ENCODE data around the gene TMX2. TPM values are rescaled to one million over a fixed set of nuclear protein-coding genes. Genes with fewer than 3 reads are reported as not detected.

TMX2 gene
- total and polyA plus RNA-seq, 2 donors (not counting 3 experiments of a cell fraction or from before 2014, with no cell fraction given): 52.7 to 67.7 TPM

DNA sequence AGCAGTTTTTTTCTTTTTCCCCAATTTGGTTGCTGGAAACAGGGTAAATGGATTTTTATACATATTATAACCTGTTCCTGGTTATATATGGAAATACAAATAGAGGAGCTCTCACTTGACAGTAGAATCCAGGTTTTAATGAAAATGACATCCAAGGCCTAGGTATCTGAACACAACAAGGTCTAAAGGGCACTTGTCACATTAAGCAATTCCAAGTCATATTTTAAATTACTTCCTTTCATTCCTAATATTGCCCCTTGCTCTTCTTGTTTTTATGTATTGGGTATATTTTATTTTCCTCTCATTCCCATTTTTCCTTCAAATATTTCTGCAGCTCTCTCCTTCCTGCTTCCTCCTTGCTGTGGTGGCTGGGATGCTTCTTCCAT lies 76.3 kb downstream of the TMX2 start:
- H3K79me2 ChIP-seq (ENCODE audit: control insufficient read depth, insufficient read depth, low read length): peaks cover 95% of the 10 kb centered on the region
- H3K27me3 ChIP-seq (ENCODE audit: control insufficient read depth in 2 of 2, insufficient read depth in 2 of 2, low read length in 2 of 2): no peaks in the 10 kb centered on the region
- no peak overlapping the region for H3K4me2 ChIP-seq (ENCODE audit: insufficient read depth, low read length)
- intact Hi-C loops (cut with micrococcal nuclease): no loop called here
- ChIA-PET POLR2A (interaction anchor here (1.8 kb wide), 1 partner anchor 28 kb away, joined by 5 read pairs; the partner anchor contains the start of gene CTNND1), CTCF (interaction anchor here (1.3 to 2.5 kb wide), 2 partner anchors 9 to 12 kb away, joined by 3 to 13 read pairs; no protein-coding TSS in a partner anchor)
- H3K36me3 ChIP-seq (ENCODE audit: control insufficient read depth in 2 of 2, extremely low read depth in 1 of 2, insufficient read depth in 2 of 2, low read length in 2 of 2): peaks cover 3 to 6% of the 10 kb centered on the region in 2 experiments
- no peak overlapping the region for H3K27ac ChIP-seq (ENCODE audit: insufficient read depth, low read depth, low read length)
- peaks cover 32% of the 10 kb centered on the region for H3K4me1 ChIP-seq (ENCODE audit: control insufficient read depth, extremely low read depth, insufficient read depth, low read length)
- no peak overlapping the region for H2AFZ ChIP-seq (ENCODE audit: low read depth, low read length)
- peaks cover 13% of the 10 kb centered on the region for H4K20me1 ChIP-seq (replicated peaks; ENCODE audit: control insufficient read depth, extremely low read depth, insufficient read depth, low read length)
- H3K9me3 ChIP-seq (replicated peaks; ENCODE audit: control insufficient read depth, insufficient read depth, low read length): no peaks in the 10 kb centered on the region
- TF ChIP-seq POLR2A (IDR thresholded peaks at IDR 0.05; ENCODE audit: low read depth, low read length) (no peak), POLR2AphosphoS5 (IDR thresholded peaks at IDR 0.05; ENCODE audit: insufficient read depth, low read depth, low read length) (no peak), GATA2 (IDR thresholded peaks at IDR 0.05; ENCODE audit: insufficient read depth, insufficient read length, low read depth, low read length) (no peak), FOS (IDR thresholded peaks at IDR 0.05; ENCODE audit: borderline replicate concordance, insufficient read depth, low read length) (no peak), EZH2 (IDR thresholded peaks at IDR 0.05; ENCODE audit: borderline replicate concordance, low read depth, low read length, severe bottlenecking) (no peak), MYC (IDR thresholded peaks at IDR 0.05; ENCODE audit: low read depth, low read length) (no peak), JUN (IDR thresholded peaks at IDR 0.05; ENCODE audit: borderline replicate concordance, insufficient read depth, insufficient read length, low read depth) (no peak)
- TF ChIP-seq, protein P1, sequence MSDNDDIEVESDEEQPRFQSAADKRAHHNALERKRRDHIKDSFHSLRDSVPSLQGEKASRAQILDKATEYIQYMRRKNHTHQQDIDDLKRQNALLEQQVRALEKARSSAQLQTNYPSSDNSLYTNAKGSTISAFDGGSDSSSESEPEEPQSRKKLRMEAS (IDR thresholded peaks at IDR 0.05; ENCODE audit: insufficient read depth, insufficient read length): no peak
- TF ChIP-seq, protein P2, sequence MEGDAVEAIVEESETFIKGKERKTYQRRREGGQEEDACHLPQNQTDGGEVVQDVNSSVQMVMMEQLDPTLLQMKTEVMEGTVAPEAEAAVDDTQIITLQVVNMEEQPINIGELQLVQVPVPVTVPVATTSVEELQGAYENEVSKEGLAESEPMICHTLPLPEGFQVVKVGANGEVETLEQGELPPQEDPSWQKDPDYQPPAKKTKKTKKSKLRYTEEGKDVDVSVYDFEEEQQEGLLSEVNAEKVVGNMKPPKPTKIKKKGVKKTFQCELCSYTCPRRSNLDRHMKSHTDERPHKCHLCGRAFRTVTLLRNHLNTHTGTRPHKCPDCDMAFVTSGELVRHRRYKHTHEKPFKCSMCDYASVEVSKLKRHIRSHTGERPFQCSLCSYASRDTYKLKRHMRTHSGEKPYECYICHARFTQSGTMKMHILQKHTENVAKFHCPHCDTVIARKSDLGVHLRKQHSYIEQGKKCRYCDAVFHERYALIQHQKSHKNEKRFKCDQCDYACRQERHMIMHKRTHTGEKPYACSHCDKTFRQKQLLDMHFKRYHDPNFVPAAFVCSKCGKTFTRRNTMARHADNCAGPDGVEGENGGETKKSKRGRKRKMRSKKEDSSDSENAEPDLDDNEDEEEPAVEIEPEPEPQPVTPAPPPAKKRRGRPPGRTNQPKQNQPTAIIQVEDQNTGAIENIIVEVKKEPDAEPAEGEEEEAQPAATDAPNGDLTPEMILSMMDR (IDR thresholded peaks at IDR 0.05; ENCODE audit: extremely low read depth in 1 of 2, insufficient read depth in 1 of 2, low read depth in 1 of 2, low read length in 2 of 2): no peak
- FAIRE-seq: no peak
- no peak overlapping the region for H3K9ac ChIP-seq (replicated peaks; ENCODE audit: extremely low read depth, insufficient read depth, low read length)
- no TSS peak for BruUV-seq (replicated peaks)
- no peak for DNase-seq (ENCODE audit: low read depth, low spot score)
- no peaks in the 10 kb centered on the region for H3K9me1 ChIP-seq (replicated peaks; ENCODE audit: control insufficient read depth, extremely low read depth, insufficient read depth, low read length)
- no peak overlapping the region for H3K4me3 ChIP-seq (replicated peaks in 1 of 3; ENCODE audit: insufficient read depth in 1 of 3, low read depth in 1 of 3, low read length in 3 of 3)
- dilution Hi-C loops (cut with MboI; ENCODE audit: extremely low pct_ligation_motif_present, low sequenced_read_pairs): no loop called here

Small RNA genes within 50 kb of the gene (small RNA-seq; reads per million reads assigned to genes)
- not detected for gene TMX2-CTNND1 (ENCODE audit: insufficient read depth, insufficient read length, low read depth, low replicate concordance)

Other genes starting within 250 kb of the TMX2 start
- gene SLC43A1, start 196.9 kb upstream of the TMX2 start, total RNA-seq: 11.3 and 13.7 TPM in 2 replicates
- gene SLC43A1, start 196.9 kb upstream of the TMX2 start, polyA plus RNA-seq: 19.5 and 22.7 TPM in 2 replicates
- 64.2 and 105 TPM in 2 replicates for gene TIMM10, start 181.8 kb upstream of the TMX2 start, total RNA-seq
- gene TIMM10, start 181.8 kb upstream of the TMX2 start, polyA plus RNA-seq: 109 and 128 TPM in 2 replicates
- not detected in 2 replicates for gene SMTNL1, start 175.0 kb upstream of the TMX2 start, total RNA-seq
- not detected in 2 replicates for gene SMTNL1, start 175.0 kb upstream of the TMX2 start, polyA plus RNA-seq
- 10.8 and 22.3 TPM in 2 replicates for gene UBE2L6, start 144.9 kb upstream of the TMX2 start, total RNA-seq
- 25.2 and 31.2 TPM in 2 replicates for gene UBE2L6, start 144.9 kb upstream of the TMX2 start, polyA plus RNA-seq
- gene SERPING1, start 114.9 kb upstream of the TMX2 start, total RNA-seq: not detected in 2 replicates
- gene SERPING1, start 114.9 kb upstream of the TMX2 start, polyA plus RNA-seq: 0.30 TPM in 1 of 2 replicates, not detected in the other
- gene YPEL4, start 62.7 kb upstream of the TMX2 start, total RNA-seq: 0.24 and 0.30 TPM in 2 replicates
- 0.03 and 0.06 TPM in 2 replicates for gene YPEL4, start 62.7 kb upstream of the TMX2 start, polyA plus RNA-seq
- gene CLP1, start 54.8 kb upstream of the TMX2 start, total RNA-seq: 17.9 and 20.9 TPM in 2 replicates
- 19.4 and 20.8 TPM in 2 replicates for gene CLP1, start 54.8 kb upstream of the TMX2 start, polyA plus RNA-seq
- 67.4 and 74.0 TPM in 2 replicates for gene ZDHHC5, start 44.5 kb upstream of the TMX2 start, total RNA-seq
- gene ZDHHC5, start 44.5 kb upstream of the TMX2 start, polyA plus RNA-seq: 52.9 and 61.1 TPM in 2 replicates
- gene MED19, start 378 bp upstream of the TMX2 start, total RNA-seq: 25.1 TPM in 2 replicates
- gene MED19, start 378 bp upstream of the TMX2 start, polyA plus RNA-seq: 48.0 and 80.3 TPM in 2 replicates
- gene SELENOH, start 28.9 kb downstream of the TMX2 start, total RNA-seq: 161 and 167 TPM in 2 replicates
- gene SELENOH, start 28.9 kb downstream of the TMX2 start, polyA plus RNA-seq: 218 and 247 TPM in 2 replicates
- gene BTBD18, start 39.2 kb downstream of the TMX2 start, total RNA-seq: not detected in 2 replicates
- gene BTBD18, start 39.2 kb downstream of the TMX2 start, polyA plus RNA-seq: not detected in 2 replicates
- 268 and 285 TPM in 2 replicates for gene CTNND1, start 49.2 kb downstream of the TMX2 start, total RNA-seq
- 132 and 152 TPM in 2 replicates for gene CTNND1, start 49.2 kb downstream of the TMX2 start, polyA plus RNA-seq